Right cardiac atrium (tissue), 5 donors: ENCODE data around the gene ZNRD2. TPM values are rescaled to one million over a fixed set of nuclear protein-coding genes. Genes with fewer than 3 reads are reported as not detected.

Experiments used
- ATAC-seq, 2 donors: fragments of 200-7000 bp; cut with Tn5 transposase; one replicate each; pipeline versions ENCODE4 v1.8.0 to v1.9.1; 2020; ENCODE audit warnings: moderate library complexity in 2 of 2, mild to moderate bottlenecking in 1 of 2
- DNase-seq, 3 donors: peaks; one replicate each; pipeline ENCODE4 v3.0.0-alpha.2; 2020
- H3K27ac ChIP-seq: one replicate; pipeline ENCODE4 v1.5.1; 2013; ENCODE audit warnings: mild to moderate bottlenecking, low read length, control low read depth, moderate library complexity
- H3K27me3 ChIP-seq: one replicate; pipeline ENCODE4 v1.6.1; 2013; ENCODE audit not compliant: control insufficient read depth, insufficient read depth
- H3K4me1 ChIP-seq: one replicate; pipeline ENCODE4 v1.6.1; 2013; ENCODE audit warnings: low read length; ENCODE audit not compliant: control insufficient read depth, insufficient read depth
- H3K4me3 ChIP-seq: one replicate; pipeline ENCODE4 v1.5.1; 2013; ENCODE audit warnings: low read length, control low read depth
- H3K9me3 ChIP-seq: one replicate; pipeline ENCODE4 v1.6.1; 2013; ENCODE audit warnings: low read length; ENCODE audit not compliant: control insufficient read depth
- WGBS: extraction: QIAGEN DNeasy Blood & Tissue Kit; methylation state at CpG from one replicate; pipeline ENCODE4 v1.1.7; 2013; 5-methylcytosine and 5-hydroxymethylcytosine counted together
- intact Hi-C, 4 donors: fragments of 100-400 bp; cut with DNase I; formaldehyde crosslinking; loops; one replicate each; pipeline versions ENCODE4 v1.11.0 to v1.14.0; 2022 to 2023
- polyA plus RNA-seq: library from polyadenylated mRNA; stranded (reverse); fragments of 200-250 nt; gene quantifications from one replicate; pipeline ENCODE4 v1.2.3, GENCODE V29; 2013
- total RNA-seq, 4 donors: library from RNA; stranded (reverse); fragmentation: NEBNext Ultra II Directional; extraction: Animal tissue kit (Norgen Biotek cat#: 25700); gene quantifications; one replicate each; pipeline ENCODE4 v1.2.1, GENCODE V29; 2021
- donor health status: healthy with polysubstance abuse.
- donor health status: DM: no; HTN: yes; CAD: no.
- donor health status: DM: no; HTN: no; CAD: no.
- donor health status: DM: no; HTN: yes; CAD: no; lungs with severe emphysema.
- donor health status: DM: yes; HTN: yes; CAD: no.

Gene ZNRD2
- total and polyA plus RNA-seq, 5 donors, result 32.6 to 56.8 (median 35.2) TPM

- no peaks in the 10 kb centered on the region for H3K9me3 ChIP-seq
- DNase-seq, result peak; percentile 57 to 82 (median 80)
These were observed 6.1 kb downstream of the ZNRD2 start for GRCh38 chr11:65576232-65576866.

GRCh38 chr11:65576867-65577755, 6.8 kb downstream of the ZNRD2 start:
- peak overlapping the region; percentile 84 for H3K4me3 ChIP-seq
- DNase-seq (peak; percentile 82 to 88 (median 84)), ATAC-seq (peak; percentile 29 to 52)
- intact Hi-C loops, result loop anchor here in 1 of 4 donors (5.0 kb wide), 1 partner anchor 35 kb away; the partner anchor contains the start of gene MAP3K11
- peak overlapping the region; percentile 92 for H3K27ac ChIP-seq
- peaks cover 9% of the 10 kb centered on the region for H3K4me1 ChIP-seq
- WGBS, result 33% methylated on average over 18 of the region's 18 CpGs
- H3K9me3 ChIP-seq, result no peaks in the 10 kb centered on the region
- H3K27me3 ChIP-seq, result no peaks in the 10 kb centered on the region

More at GRCh38 chr11:65576232-65576866, 6.1 kb downstream of the ZNRD2 start:
- no peak for ATAC-seq
- Histone ChIP-seq H3K4me3 (peak overlapping the region; percentile 84), H3K27me3 (no peaks in the 10 kb centered on the region), H3K27ac (peak overlapping the region; percentile 92), H3K4me1 (peaks cover 14% of the 10 kb centered on the region)
- 10% methylated on average over 26 of the region's 26 CpGs for WGBS
- intact Hi-C loops, result loop anchor here in 1 of 4 donors (5.0 kb wide), 1 partner anchor 36 kb away; the partner anchor contains the start of gene MAP3K11

GRCh38 chr11:65577756-65578109, 7.5 kb downstream of the ZNRD2 start:
- Histone ChIP-seq H3K9me3 (no peaks in the 10 kb centered on the region), H3K27me3 (no peaks in the 10 kb centered on the region), H3K4me3 (no peak overlapping the region), H3K27ac (peak overlapping the region; percentile 92), H3K4me1 (peaks cover 9% of the 10 kb centered on the region)
- DNase-seq (peak in 2 of 3 donors; percentile 65 to 72), ATAC-seq (no peak)
- intact Hi-C loops, result loop anchor here in 1 of 4 donors (5.0 kb wide), 1 partner anchor 35 kb away; the partner anchor contains the start of gene MAP3K11
- WGBS, result 30% methylated on average over 8 of the region's 8 CpGs

- Histone ChIP-seq H3K27ac (peak overlapping the region; percentile 92), H3K4me1 (peaks cover 9% of the 10 kb centered on the region)
- intact Hi-C loops, result loop anchor here in 1 of 4 donors (5.0 kb wide), 1 partner anchor 34 kb away; the partner anchor contains the start of gene MAP3K11
These were observed 7.9 kb downstream of the ZNRD2 start for GRCh38 chr11:65578134-65578533.

GRCh38 chr11:65578667-65579066, 8.4 kb downstream of the ZNRD2 start:
- no peaks in the 10 kb centered on the region for H3K27me3 ChIP-seq
- no peak overlapping the region for H3K27ac ChIP-seq
- intact Hi-C loops, result loop anchor here in 1 of 4 donors (5.0 kb wide), 1 partner anchor 34 kb away; the partner anchor contains the start of gene MAP3K11
- no peak for DNase-seq
- no peak overlapping the region for H3K4me3 ChIP-seq
- H3K9me3 ChIP-seq, result no peaks in the 10 kb centered on the region
- 68% methylated on average over 3 of the region's 3 CpGs for WGBS
- ATAC-seq, result no peak
- H3K4me1 ChIP-seq, result peaks cover 9% of the 10 kb centered on the region

More at GRCh38 chr11:65578134-65578533, 7.9 kb downstream of the ZNRD2 start:
- DNase-seq, result peak in 1 of 3 donors; percentile 45
- Histone ChIP-seq H3K9me3 (no peaks in the 10 kb centered on the region), H3K27me3 (no peaks in the 10 kb centered on the region), H3K4me3 (no peak overlapping the region)
- no peak for ATAC-seq
- WGBS, result 88% methylated on average over 7 of the region's 7 CpGs

GRCh38 chr11:65579291-65579690, 9.0 kb downstream of the ZNRD2 start:
- Histone ChIP-seq H3K4me3 (no peak overlapping the region), H3K9me3 (no peaks in the 10 kb centered on the region), H3K27ac (no peak overlapping the region), H3K4me1 (peaks cover 7% of the 10 kb centered on the region), H3K27me3 (no peaks in the 10 kb centered on the region)
- DNase-seq (no peak), ATAC-seq (no peak)
- intact Hi-C loops, result loop anchor here in 1 of 4 donors (5.0 kb wide), 1 partner anchor 33 kb away; the partner anchor contains the start of gene MAP3K11
- WGBS, result 85% methylated on average over 4 of the region's 4 CpGs

- Histone ChIP-seq H3K9me3 (no peaks in the 10 kb centered on the region), H3K4me3 (no peak overlapping the region), H3K27me3 (no peaks in the 10 kb centered on the region), H3K27ac (no peak overlapping the region), H3K4me1 (peaks cover 7% of the 10 kb centered on the region)
- DNase-seq, result peak in 1 of 3 donors; percentile 45
- no peak for ATAC-seq
- intact Hi-C loops, result no loop called here
- 89% methylated on average over 19 of the region's 19 CpGs for WGBS
These were observed 9.9 kb downstream of the ZNRD2 start for GRCh38 chr11:65580031-65580692.

- H3K27ac ChIP-seq, result no peak overlapping the region
- H3K4me3 ChIP-seq, result no peak overlapping the region
- ATAC-seq, result no peak
- H3K9me3 ChIP-seq, result no peaks in the 10 kb centered on the region
- intact Hi-C loops, result no loop called here
- no peaks in the 10 kb centered on the region for H3K27me3 ChIP-seq
- peaks cover 7% of the 10 kb centered on the region for H3K4me1 ChIP-seq
- peak in 1 of 3 donors; percentile 51 for DNase-seq
- 92% methylated on average over 8 of the region's 8 CpGs for WGBS
These were observed 10.5 kb downstream of the ZNRD2 start for GRCh38 chr11:65580756-65581155.

GRCh38 chr11:65581928-65582327, 11.7 kb downstream of the ZNRD2 start:
- ATAC-seq, result no peak

GRCh38 chr11:65583589-65583988, 13.3 kb downstream of the ZNRD2 start:
- H3K4me1 ChIP-seq, result peaks cover 2% of the 10 kb centered on the region
- no peak overlapping the region for H3K27ac ChIP-seq

More at GRCh38 chr11:65581928-65582327, 11.7 kb downstream of the ZNRD2 start:
- intact Hi-C loops, result no loop called here
- H3K27ac ChIP-seq, result no peak overlapping the region
- H3K4me1 ChIP-seq, result peaks cover 5% of the 10 kb centered on the region
- DNase-seq, result peak in 1 of 3 donors; percentile 47
- no peak overlapping the region for H3K4me3 ChIP-seq
- no peaks in the 10 kb centered on the region for H3K27me3 ChIP-seq
- no peaks in the 10 kb centered on the region for H3K9me3 ChIP-seq
- WGBS, result 91% methylated on average over 3 of the region's 3 CpGs

More at GRCh38 chr11:65583589-65583988, 13.3 kb downstream of the ZNRD2 start:
- intact Hi-C loops, result no loop called here
- WGBS, result 84% methylated on average over 10 of the region's 10 CpGs
- DNase-seq (peak in 1 of 3 donors; percentile 53), ATAC-seq (no peak)
- no peaks in the 10 kb centered on the region for H3K9me3 ChIP-seq
- H3K4me3 ChIP-seq, result no peak overlapping the region
- no peaks in the 10 kb centered on the region for H3K27me3 ChIP-seq
